Measurements from ENCODE around the gene ITPR1. TPM values are rescaled to one million over a fixed set of nuclear protein-coding genes. Genes with fewer than 3 reads are reported as not detected.

ITPR1 gene
- total RNA-seq, 1 donor, result 16.4 TPM

- DNase-seq (ENCODE audit: low read depth), result no peak
- H3K4me3 ChIP-seq (ENCODE audit: low read depth, low read length), result no peak overlapping the region
- no peak for TF ChIP-seq CTCF (IDR thresholded peaks at IDR 0.05; ENCODE audit: insufficient read depth, low read depth, low read length)
Measured at GRCh38 chr3:4786431-4786830, 293.3 kb downstream of the ITPR1 start.

GRCh38 chr3:4791358-4791757, 298.2 kb downstream of the ITPR1 start:
- H3K4me3 ChIP-seq (ENCODE audit: low read depth, low read length), result no peak overlapping the region
- TF ChIP-seq CTCF (IDR thresholded peaks at IDR 0.05; ENCODE audit: insufficient read depth, low read depth, low read length), result no peak
- DNase-seq (ENCODE audit: low read depth), result no peak

GRCh38 chr3:4793311-4793710, 300.2 kb downstream of the ITPR1 start:
- no peak for TF ChIP-seq CTCF (IDR thresholded peaks at IDR 0.05; ENCODE audit: insufficient read depth, low read depth, low read length)
- H3K4me3 ChIP-seq (ENCODE audit: low read depth, low read length), result no peak overlapping the region
- no peak for DNase-seq (ENCODE audit: low read depth)

DNA sequence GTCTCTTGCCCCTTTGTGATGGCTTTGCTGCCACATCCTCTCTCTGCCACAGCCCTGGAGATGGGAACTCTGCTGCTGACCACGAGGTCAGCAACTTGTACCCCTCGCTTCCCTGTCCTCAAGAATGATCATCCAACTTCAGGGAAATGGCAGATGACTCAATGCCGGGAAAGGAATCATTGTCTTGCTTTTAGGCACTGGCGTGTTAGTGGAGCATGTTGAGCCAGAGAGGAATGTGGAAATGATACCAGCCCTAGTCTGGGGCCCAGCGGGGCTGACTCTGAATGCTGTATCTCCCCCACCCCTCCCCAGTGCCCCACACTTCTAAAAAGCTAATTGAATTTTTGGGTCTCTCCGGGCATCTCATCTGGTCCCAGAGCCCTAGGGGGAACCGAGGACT, 301.2 kb downstream of the ITPR1 start:
- H3K4me3 ChIP-seq (ENCODE audit: low read depth, low read length), result no peak overlapping the region
- DNase-seq (ENCODE audit: low read depth), result no peak
- TF ChIP-seq CTCF (IDR thresholded peaks at IDR 0.05; ENCODE audit: insufficient read depth, low read depth, low read length), result no peak

GRCh38 chr3:4794798-4795197, 301.6 kb downstream of the ITPR1 start:
- no peak for TF ChIP-seq CTCF (IDR thresholded peaks at IDR 0.05; ENCODE audit: insufficient read depth, low read depth, low read length)
- H3K4me3 ChIP-seq (ENCODE audit: low read depth, low read length), result no peak overlapping the region
- DNase-seq (ENCODE audit: low read depth), result no peak

GRCh38 chr3:4795905-4796304, 302.8 kb downstream of the ITPR1 start:
- no peak for DNase-seq (ENCODE audit: low read depth)
- TF ChIP-seq CTCF (IDR thresholded peaks at IDR 0.05; ENCODE audit: insufficient read depth, low read depth, low read length), result no peak

GRCh38 chr3:4797201-4797705, 304.1 kb downstream of the ITPR1 start:
- no peak for DNase-seq (ENCODE audit: low read depth)
- no peak overlapping the region for H3K4me3 ChIP-seq (ENCODE audit: low read depth, low read length)
- no peak for TF ChIP-seq CTCF (IDR thresholded peaks at IDR 0.05; ENCODE audit: insufficient read depth, low read depth, low read length)

More at GRCh38 chr3:4795905-4796304, 302.8 kb downstream of the ITPR1 start:
- no peak overlapping the region for H3K4me3 ChIP-seq (ENCODE audit: low read depth, low read length)

All from fibroblast of villous mesenchyme (primary cell).